Peyer's patch (tissue), 4 donors: ENCODE results near the gene KRTAP10-6. TPM values are rescaled to one million over a fixed set of nuclear protein-coding genes. Genes with fewer than 3 reads are reported as not detected.

Source experiments
- DNase-seq, 3 donors: peaks; one replicate each; pipeline ENCODE4 v3.0.0-alpha.2; 2017 to 2019
- H3K27ac ChIP-seq, 4 donors: fragments of 200-600 bp; sonication (generic); one replicate each; pipeline ENCODE4 v1.5.1; 2016 to 2019
- H3K27me3 ChIP-seq, 2 donors: fragments of 200-600 bp; sonication (generic); one replicate each; pipeline ENCODE4 v1.5.1; 2019
- H3K36me3 ChIP-seq, 3 donors: fragments of 200-600 bp; sonication (generic); one replicate each; pipeline ENCODE4 v1.5.1; 2016 to 2019
- H3K4me1 ChIP-seq, 4 donors: fragments of 200-600 bp; sonication (generic); one replicate each; pipeline ENCODE4 v1.5.1; 2016 to 2019
- H3K4me3 ChIP-seq, 4 donors: fragments of 200-600 bp; sonication (generic); 1 replicate in 3 of 4; 2 replicates in 1 of 4; pipeline ENCODE4 v1.5.1; 2016 to 2019; ENCODE audit warnings: mild to moderate bottlenecking in 1 of 4
- H3K9me3 ChIP-seq, 4 donors: fragments of 200-600 bp; sonication (generic); one replicate each; pipeline ENCODE4 v1.5.1; 2016 to 2019; ENCODE audit warnings: mild to moderate bottlenecking in 1 of 4
- CTCF ChIP-seq, 6 experiments: fragments of 450-650 bp in 4 of 6; fragments of 200-600 bp in 2 of 6; sonication (generic) in 1 of 6; IDR thresholded peaks; one replicate each; pipeline ENCODE4 v1.5.1; 2017 to 2019; ENCODE audit warnings: antibody characterized with exemption in 6 of 6, mild to moderate bottlenecking in 3 of 6, moderate library complexity in 1 of 6
- POLR2A ChIP-seq, 2 donors: fragments of 450-650 bp; IDR thresholded peaks; one replicate each; pipeline ENCODE4 v1.5.1; 2017; ENCODE audit warnings: antibody characterized with exemption in 2 of 2, mild to moderate bottlenecking in 2 of 2, moderate library complexity in 2 of 2
- total RNA-seq, 4 donors: library from RNA; depleted of rRNA; stranded (reverse); fragments of >200 nt; gene quantifications; one replicate each; pipeline ENCODE4 v1.1.0, GENCODE V29; 2016

KRTAP10-6 gene
- total RNA-seq, 4 donors from 2014 or later: not detected

GRCh38 chr21:44614961-44615391 is 22.7 kb upstream of the KRTAP10-6 start:
- TF ChIP-seq CTCF (IDR thresholded peaks at IDR 0.05): no peak
- TF ChIP-seq POLR2A (IDR thresholded peaks at IDR 0.05): no peak
- H3K27ac ChIP-seq: no peak overlapping the region
- no peak for DNase-seq
- H3K9me3 ChIP-seq: peaks cover 0 to 14% (median 0%) of the 10 kb centered on the region in 4 donors
- H3K4me1 ChIP-seq: no peaks in the 10 kb centered on the region
- H3K4me3 ChIP-seq: no peak overlapping the region
- no peaks in the 10 kb centered on the region for H3K27me3 ChIP-seq
- no peaks in the 10 kb centered on the region for H3K36me3 ChIP-seq

- Histone ChIP-seq H3K27ac (no peak overlapping the region), H3K36me3 (no peaks in the 10 kb centered on the region), H3K27me3 (no peaks in the 10 kb centered on the region), H3K9me3 (peaks cover 0 to 16% (median 0%) of the 10 kb centered on the region in 4 donors), H3K4me3 (no peak overlapping the region), H3K4me1 (no peaks in the 10 kb centered on the region)
- no peak for TF ChIP-seq CTCF (IDR thresholded peaks at IDR 0.05)
- TF ChIP-seq POLR2A (IDR thresholded peaks at IDR 0.05): no peak
- peak in 2 of 3 donors; percentile 34 to 39 for DNase-seq
Measured at GRCh38 chr21:44614161-44614631, 21.9 kb upstream of the KRTAP10-6 start.

- Histone ChIP-seq H3K27me3 (no peaks in the 10 kb centered on the region), H3K4me3 (no peak overlapping the region), H3K9me3 (peaks cover 0 to 16% (median 0%) of the 10 kb centered on the region in 4 donors), H3K27ac (no peak overlapping the region), H3K4me1 (no peaks in the 10 kb centered on the region), H3K36me3 (no peaks in the 10 kb centered on the region)
- TF ChIP-seq CTCF (IDR thresholded peaks at IDR 0.05): no peak
- no peak for TF ChIP-seq POLR2A (IDR thresholded peaks at IDR 0.05)
- DNase-seq: peak in 1 of 3 donors; percentile 29
Measured at GRCh38 chr21:44613386-44614155, 21.3 kb upstream of the KRTAP10-6 start.

- Histone ChIP-seq H3K4me1 (no peaks in the 10 kb centered on the region), H3K4me3 (no peak overlapping the region), H3K27me3 (no peaks in the 10 kb centered on the region), H3K9me3 (peaks cover 0 to 16% (median 0%) of the 10 kb centered on the region in 4 donors), H3K27ac (no peak overlapping the region), H3K36me3 (no peaks in the 10 kb centered on the region)
- TF ChIP-seq POLR2A (IDR thresholded peaks at IDR 0.05) (no peak), CTCF (IDR thresholded peaks at IDR 0.05) (no peak)
- no peak for DNase-seq
Measured at GRCh38 chr21:44612669-44613229, 20.4 kb upstream of the KRTAP10-6 start.

- peaks cover 0 to 16% (median 0%) of the 10 kb centered on the region in 4 donors for H3K9me3 ChIP-seq
- no peak for TF ChIP-seq POLR2A (IDR thresholded peaks at IDR 0.05)
- no peak for TF ChIP-seq CTCF (IDR thresholded peaks at IDR 0.05)
- no peak within 1 kb of the TSS for H3K27ac ChIP-seq
- H3K4me3 ChIP-seq: no peak within 1 kb of the TSS
- no peaks in the 10 kb centered on the region for H3K27me3 ChIP-seq
- H3K36me3 ChIP-seq: no peaks in the 10 kb centered on the region
- no peak for DNase-seq
- H3K4me1 ChIP-seq: no peaks in the 10 kb centered on the region
Measured at GRCh38 chr21:44612029-44612486, 19.8 kb upstream of the KRTAP10-6 start, which contains the start of gene KRTAP10-8. Gene KRTAP10-8, plus strand, starts transcription at chr21:44612079. Its CDS starts 22 bp downstream, at chr21:44612101.
